T-helper 1 cell treated with Interleukin-12 subunit alpha and Interleukin-12 subunit beta and Interleukin-4 antibody, amounts not matched to agents 30 ng/mL and 1 ng/mL, for 36 hours (primary cell): ENCODE measurements around the gene CYP26B1. TPM values are rescaled to one million over a fixed set of nuclear protein-coding genes. Genes with fewer than 3 reads are reported as not detected.

Source experiments
- intact Hi-C: fragments of 100-400 bp; cut with micrococcal nuclease; formaldehyde crosslinking; loops from one replicate; pipeline ENCODE4 v1.15.1; 2024
- total RNA-seq: library from RNA; stranded (reverse); gene quantifications from 2 replicates; pipeline ENCODE4 v1.2.3, GENCODE V29; 2022

Gene CYP26B1
- total RNA-seq, 1 donor from 2014 or later: not detected

- intact Hi-C loops: no loop called here
These were observed 15.5 kb downstream of the CYP26B1 start for GRCh38 chr2:72131916-72132841.

GRCh38 chr2:72131371-72131891 lies 16.2 kb downstream of the CYP26B1 start:
- intact Hi-C loops: no loop called here

DNA sequence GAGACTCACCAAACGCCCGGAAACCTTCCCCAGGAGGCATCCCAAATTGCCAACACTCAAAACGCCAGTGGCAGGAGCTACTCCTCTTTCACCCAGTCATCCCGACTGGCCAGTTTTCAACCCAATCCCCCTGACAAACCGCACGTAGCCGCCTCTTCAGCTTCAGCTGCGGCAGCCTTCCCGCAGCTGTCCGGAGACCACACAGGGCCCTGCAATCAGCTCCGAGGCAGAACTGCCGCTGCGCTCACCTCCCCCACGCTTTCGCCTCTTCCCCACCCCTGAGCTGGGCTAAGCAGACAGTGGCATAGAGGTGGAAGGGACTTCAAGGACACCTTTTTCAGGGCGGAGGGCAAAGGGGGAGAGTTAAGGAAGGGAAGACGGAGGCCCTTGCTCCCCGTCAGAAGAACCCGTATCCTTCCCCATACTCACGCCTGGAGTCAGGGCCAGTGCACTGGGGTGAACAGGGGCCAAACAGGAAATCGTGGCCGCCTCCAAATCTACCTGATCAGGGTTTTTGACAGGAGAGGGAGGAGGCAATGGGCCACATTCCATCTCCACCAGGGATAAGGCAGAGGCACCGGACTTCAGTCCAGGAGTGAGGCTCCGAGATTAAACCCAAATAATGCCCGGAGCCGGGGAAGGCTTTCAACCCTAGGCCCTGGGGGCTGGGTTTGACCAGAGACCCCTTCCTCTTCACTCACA lies 16.9 kb downstream of the CYP26B1 start:
- intact Hi-C loops: no loop called here

- intact Hi-C loops: no loop called here
These were observed 17.9 kb downstream of the CYP26B1 start for GRCh38 chr2:72129681-72130340.

- intact Hi-C loops: no loop called here
These were observed 18.8 kb downstream of the CYP26B1 start for GRCh38 chr2:72128843-72129227.

GRCh38 chr2:72128059-72128842 lies 19.4 kb downstream of the CYP26B1 start:
- intact Hi-C loops: no loop called here

- intact Hi-C loops: no loop called here
These were observed 20.1 kb downstream of the CYP26B1 start for GRCh38 chr2:72127401-72128058.

- intact Hi-C loops: no loop called here
These were observed 21.2 kb downstream of the CYP26B1 start for GRCh38 chr2:72126186-72127100.

GRCh38 chr2:72124376-72124775 lies 23.3 kb downstream of the CYP26B1 start:
- intact Hi-C loops: no loop called here

DNA sequence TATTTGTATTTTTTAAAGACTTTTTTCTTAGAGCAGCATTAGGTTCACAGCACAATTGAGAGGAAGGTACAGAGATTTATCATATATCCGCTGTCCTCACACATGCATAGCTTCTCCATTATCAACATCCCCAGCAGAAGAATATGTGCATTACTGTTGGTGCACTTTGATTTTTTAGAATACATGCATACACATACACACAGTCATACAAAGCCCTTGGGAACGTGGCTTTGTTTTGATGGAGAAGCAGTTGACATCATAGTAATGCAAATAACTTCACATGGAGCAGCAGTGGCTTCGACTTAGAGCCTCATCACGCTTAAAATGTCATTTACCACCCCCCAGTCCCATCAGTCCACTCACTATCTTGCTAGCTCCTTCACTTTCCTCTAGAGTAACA lies 26.5 kb downstream of the CYP26B1 start:
- intact Hi-C loops: no loop called here

DNA sequence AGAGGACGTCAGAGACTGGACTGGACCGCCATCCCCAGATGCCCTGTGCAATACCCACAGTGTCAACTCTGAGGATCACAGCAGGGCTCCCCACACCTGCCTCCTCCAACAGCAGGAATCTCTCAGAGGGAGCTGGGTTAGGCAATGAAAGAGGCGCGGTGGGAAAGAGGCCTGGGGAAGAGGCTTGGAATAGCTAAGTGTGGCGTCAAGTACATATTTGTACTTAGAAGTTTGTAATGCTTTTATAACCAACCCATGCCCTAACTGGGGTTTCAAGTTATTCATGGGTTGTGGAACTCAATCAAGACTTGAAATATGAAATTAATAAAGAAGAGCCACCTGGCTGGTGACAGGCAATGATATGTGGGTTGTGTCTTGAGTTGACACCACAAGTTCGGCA lies 28.7 kb downstream of the CYP26B1 start:
- intact Hi-C loops: no loop called here

- intact Hi-C loops: no loop called here
These were observed 29.3 kb downstream of the CYP26B1 start for GRCh38 chr2:72118386-72118785.

DNA sequence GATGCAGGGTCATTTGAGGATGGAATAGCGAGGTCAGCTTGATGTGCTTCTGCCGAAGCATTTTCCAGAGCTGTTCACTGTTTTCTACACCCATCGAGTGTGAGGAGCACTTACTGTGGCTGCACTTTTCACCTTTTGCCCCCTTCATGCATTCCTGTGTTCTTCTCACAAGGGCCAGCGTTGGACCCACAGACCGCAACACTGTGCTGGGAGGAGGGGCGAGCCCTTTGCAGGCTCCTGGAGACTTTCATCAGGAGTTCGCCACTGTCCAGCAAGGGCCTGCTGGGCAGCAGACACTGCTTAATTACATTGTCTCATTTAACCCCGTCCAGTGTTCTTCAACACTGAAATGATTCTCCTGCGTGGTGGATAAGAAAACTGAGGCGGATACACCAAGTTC lies 29.9 kb downstream of the CYP26B1 start:
- intact Hi-C loops: no loop called here

DNA sequence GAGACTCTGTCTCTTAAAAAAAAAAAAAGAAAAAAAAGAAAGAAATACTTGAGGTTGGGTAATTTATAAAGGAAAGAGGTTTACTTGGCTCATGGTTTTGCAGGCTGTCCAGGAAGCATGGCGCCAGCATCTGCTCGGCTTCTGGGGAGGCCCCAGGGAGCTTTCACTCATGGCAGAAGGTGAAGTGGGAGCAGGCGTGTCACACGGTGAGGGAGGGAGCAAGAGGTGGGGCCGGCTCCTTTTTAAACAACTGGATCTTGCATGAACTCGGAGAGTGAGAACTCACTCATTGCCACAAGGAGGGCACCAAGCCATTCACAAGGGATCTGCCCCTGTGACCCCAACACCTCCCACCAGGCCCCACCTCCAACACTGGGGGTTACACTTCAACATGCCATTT lies 30.6 kb downstream of the CYP26B1 start:
- intact Hi-C loops: no loop called here

DNA sequence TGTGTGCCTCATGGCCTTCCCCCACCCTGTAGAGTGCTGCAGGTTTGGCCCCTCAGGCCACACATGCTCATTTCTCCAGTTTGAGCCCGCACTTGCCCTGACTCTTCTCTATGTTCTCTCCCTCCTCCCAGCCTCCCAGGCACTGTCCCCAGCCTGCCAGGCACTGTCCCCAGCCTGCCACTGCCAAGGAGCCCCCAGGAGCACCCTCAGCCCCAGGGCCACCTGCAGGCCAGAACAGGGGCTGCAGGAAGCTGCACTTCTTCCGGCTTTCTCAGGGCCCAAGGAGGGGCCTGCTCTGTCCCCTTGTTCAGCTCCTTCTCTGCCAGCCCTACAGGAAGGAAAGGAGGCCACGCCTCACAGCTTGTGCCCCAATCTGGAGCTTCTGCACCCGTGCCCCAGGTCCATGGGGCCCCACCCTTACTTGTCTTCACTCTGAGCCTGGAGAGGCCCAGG lies 31.6 kb downstream of the CYP26B1 start:
- intact Hi-C loops: no loop called here

DNA sequence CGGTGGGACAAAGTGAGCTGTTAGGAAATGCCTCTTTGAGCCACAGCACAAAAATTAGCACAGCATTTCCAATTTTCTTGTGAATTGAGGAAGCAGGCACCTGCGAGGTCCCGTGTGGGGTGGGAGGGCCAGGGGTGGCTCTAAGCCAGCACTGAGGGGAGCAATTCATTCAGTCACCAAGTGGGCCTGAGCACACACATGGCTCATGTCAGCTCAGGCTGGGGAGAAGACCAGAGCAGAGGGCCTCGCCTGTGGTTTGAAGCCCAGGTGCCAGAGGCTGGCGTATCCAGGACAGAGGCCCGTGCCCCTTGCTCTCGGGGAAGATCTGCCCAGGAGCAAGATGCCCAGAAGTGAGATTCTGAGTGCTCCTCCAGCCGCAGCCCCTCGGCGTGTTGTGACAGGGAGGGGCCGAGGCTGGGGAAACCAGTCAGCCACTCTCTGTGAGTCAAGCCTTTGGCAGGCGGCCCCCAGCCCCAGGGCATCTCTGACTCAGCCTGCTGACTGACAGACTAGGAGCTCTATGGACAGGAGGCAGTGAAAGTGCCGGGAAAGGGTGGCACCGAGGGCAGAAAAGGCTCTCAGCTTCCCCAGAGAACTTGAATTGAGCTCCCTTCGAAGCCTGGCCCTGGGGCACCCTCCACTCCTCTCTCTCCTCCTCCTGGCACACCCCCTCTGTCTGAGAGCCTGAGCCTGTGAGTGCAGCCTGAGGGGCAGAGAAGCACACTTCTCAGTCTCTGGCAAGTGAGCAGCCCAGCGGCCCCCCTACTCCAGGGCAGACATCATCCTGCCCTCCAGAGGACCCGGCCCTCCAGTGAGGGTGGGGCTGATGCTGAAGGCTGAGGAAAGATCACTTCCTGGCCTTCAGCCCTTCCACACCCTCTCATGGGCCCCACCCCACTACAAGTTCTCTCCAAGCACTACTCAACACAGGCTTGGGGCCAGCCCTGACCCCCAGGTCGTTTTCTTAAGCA lies 32.3 kb downstream of the CYP26B1 start:
- intact Hi-C loops: no loop called here

DNA sequence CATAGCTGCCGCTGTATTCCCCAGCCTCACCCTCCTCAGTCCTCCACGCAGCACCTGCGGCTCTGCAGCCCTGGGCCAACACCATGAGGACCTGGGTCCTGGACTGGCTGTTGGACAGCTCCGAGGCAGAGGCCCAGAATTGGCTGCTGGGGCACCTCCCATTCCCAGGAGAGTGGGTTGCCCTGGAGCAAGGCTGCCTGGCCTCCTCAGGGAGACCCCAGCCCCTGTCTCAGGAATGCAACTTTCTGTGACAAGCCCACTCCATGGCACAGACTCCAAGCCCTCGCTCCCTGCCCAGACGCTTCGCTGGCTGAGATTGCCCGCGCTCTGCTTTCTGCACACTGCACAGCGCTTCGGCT lies 33.0 kb downstream of the CYP26B1 start:
- intact Hi-C loops: no loop called here
